ENCODE data around the gene CHD9.
"Not testable (repeated sequence)": the region's sequence is repeated elsewhere in the genome, so short reads cannot be mapped to it uniquely, and the experiment has no call there.

The CHD9 gene

DNA sequence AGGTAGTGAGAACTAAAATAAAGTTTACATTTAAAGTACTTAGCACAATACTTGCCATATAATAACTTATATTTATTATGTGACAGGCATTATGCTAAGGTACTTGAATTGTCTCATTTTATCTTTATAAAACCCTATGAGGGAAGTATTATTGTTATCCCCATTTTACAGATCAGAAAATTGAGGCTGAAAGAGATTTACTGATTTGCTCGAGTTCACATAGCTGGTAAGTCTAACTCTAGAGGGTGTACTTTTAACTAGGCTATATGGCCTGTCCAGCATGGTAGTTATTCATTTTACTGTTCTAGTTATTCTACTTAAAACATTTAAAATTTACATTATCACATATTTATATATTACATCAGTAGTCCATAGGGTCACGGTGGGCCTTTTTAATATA lies 266.2 kb downstream of the CHD9 start:
- no peak for DNase-seq (ENCODE audit: extremely low read depth, insufficient read length)
- TF ChIP-seq, protein P1, sequence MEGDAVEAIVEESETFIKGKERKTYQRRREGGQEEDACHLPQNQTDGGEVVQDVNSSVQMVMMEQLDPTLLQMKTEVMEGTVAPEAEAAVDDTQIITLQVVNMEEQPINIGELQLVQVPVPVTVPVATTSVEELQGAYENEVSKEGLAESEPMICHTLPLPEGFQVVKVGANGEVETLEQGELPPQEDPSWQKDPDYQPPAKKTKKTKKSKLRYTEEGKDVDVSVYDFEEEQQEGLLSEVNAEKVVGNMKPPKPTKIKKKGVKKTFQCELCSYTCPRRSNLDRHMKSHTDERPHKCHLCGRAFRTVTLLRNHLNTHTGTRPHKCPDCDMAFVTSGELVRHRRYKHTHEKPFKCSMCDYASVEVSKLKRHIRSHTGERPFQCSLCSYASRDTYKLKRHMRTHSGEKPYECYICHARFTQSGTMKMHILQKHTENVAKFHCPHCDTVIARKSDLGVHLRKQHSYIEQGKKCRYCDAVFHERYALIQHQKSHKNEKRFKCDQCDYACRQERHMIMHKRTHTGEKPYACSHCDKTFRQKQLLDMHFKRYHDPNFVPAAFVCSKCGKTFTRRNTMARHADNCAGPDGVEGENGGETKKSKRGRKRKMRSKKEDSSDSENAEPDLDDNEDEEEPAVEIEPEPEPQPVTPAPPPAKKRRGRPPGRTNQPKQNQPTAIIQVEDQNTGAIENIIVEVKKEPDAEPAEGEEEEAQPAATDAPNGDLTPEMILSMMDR (IDR thresholded peaks at IDR 0.05; ENCODE audit: insufficient read depth, low read length, poor library complexity, severe bottlenecking), result no peak
- Histone ChIP-seq H3K27me3 (replicated peaks; ENCODE audit: control insufficient read depth, insufficient read depth, low read length) (no peaks in the 10 kb centered on the region), H3K36me3 (ENCODE audit: control insufficient read depth, insufficient read depth, low read length) (peaks cover 4% of the 10 kb centered on the region), H3K4me3 (replicated peaks; ENCODE audit: low read depth, low read length) (no peak overlapping the region)

- TF ChIP-seq, protein P1 (IDR thresholded peaks at IDR 0.05; ENCODE audit: insufficient read depth, low read length, poor library complexity, severe bottlenecking), result no peak
- H3K27me3 ChIP-seq (replicated peaks; ENCODE audit: control insufficient read depth, insufficient read depth, low read length), result no peaks in the 10 kb centered on the region
- no peak for DNase-seq (ENCODE audit: extremely low read depth, insufficient read length)
- H3K4me3 ChIP-seq (replicated peaks; ENCODE audit: low read depth, low read length), result no peak overlapping the region
- H3K36me3 ChIP-seq (ENCODE audit: control insufficient read depth, insufficient read depth, low read length), result peaks cover 2% of the 10 kb centered on the region
These were observed 269.1 kb downstream of the CHD9 start for GRCh38 chr16:53323924-53324323.

- H3K27me3 ChIP-seq (replicated peaks; ENCODE audit: control insufficient read depth, insufficient read depth, low read length); DNase-seq (ENCODE audit: extremely low read depth, insufficient read length); H3K36me3 ChIP-seq (ENCODE audit: control insufficient read depth, insufficient read depth, low read length); H3K4me3 ChIP-seq (replicated peaks; ENCODE audit: low read depth, low read length): not testable (repeated sequence)
These were observed 276.2 kb downstream of the CHD9 start for GRCh38 chr16:53330991-53331390.

GRCh38 chr16:53334581-53334980 lies 279.8 kb downstream of the CHD9 start:
- Histone ChIP-seq H3K4me3 (replicated peaks; ENCODE audit: low read depth, low read length) (no peak overlapping the region), H3K27me3 (replicated peaks; ENCODE audit: control insufficient read depth, insufficient read depth, low read length) (no peaks in the 10 kb centered on the region), H3K36me3 (ENCODE audit: control insufficient read depth, insufficient read depth, low read length) (no peaks in the 10 kb centered on the region)
- TF ChIP-seq, protein P1 (IDR thresholded peaks at IDR 0.05; ENCODE audit: insufficient read depth, low read length, poor library complexity, severe bottlenecking), result no peak
- no peak for DNase-seq (ENCODE audit: extremely low read depth, insufficient read length)

DNA sequence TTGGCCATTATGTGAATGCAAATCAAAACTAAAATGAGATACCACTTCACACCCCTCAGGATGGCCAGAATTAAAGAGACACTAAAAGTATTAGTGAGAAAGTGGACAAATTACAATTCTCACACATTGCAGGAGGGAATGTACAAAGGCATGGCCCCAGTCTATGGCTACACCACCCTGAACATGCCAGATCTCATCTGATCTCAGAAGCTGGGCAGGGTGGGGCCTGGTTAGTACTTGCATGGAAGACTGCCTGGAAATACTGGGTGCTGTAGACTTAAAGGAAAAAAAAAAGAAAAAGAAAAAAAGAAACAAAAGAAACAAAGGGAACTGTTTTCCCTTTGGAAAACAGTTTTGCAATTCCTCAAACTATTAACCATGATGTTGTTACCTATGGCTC lies 282.5 kb downstream of the CHD9 start:
- TF ChIP-seq, protein P1 (IDR thresholded peaks at IDR 0.05; ENCODE audit: insufficient read depth, low read length, poor library complexity, severe bottlenecking), result no peak
- DNase-seq (ENCODE audit: extremely low read depth, insufficient read length), result no peak
- H3K36me3 ChIP-seq (ENCODE audit: control insufficient read depth, insufficient read depth, low read length), result no peaks in the 10 kb centered on the region
- H3K27me3 ChIP-seq (replicated peaks; ENCODE audit: control insufficient read depth, insufficient read depth, low read length), result no peaks in the 10 kb centered on the region
- no peak overlapping the region for H3K4me3 ChIP-seq (replicated peaks; ENCODE audit: low read depth, low read length)

DNA sequence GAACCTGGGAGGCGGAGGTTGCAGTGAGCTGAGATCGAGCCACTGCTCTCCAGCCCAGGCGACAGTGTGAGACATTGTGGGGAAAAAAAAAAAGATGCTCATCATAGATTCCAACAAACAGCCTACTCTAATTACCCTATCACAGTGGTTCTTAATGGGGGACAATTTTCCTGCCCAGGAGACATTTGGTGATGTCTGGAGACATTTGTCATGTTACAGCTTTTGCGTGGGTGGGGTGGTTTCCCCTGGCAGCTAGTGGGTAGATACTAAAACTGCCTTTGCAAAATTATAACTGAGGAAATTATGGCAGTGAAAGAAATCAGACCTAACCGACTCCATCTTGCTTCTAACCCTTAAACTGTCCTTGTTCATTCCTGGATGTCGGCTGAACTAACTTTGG lies 287.0 kb downstream of the CHD9 start:
- Histone ChIP-seq H3K4me3 (replicated peaks; ENCODE audit: low read depth, low read length) (no peak overlapping the region), H3K36me3 (ENCODE audit: control insufficient read depth, insufficient read depth, low read length) (no peaks in the 10 kb centered on the region), H3K27me3 (replicated peaks; ENCODE audit: control insufficient read depth, insufficient read depth, low read length) (no peaks in the 10 kb centered on the region)
- TF ChIP-seq, protein P1 (IDR thresholded peaks at IDR 0.05; ENCODE audit: insufficient read depth, low read length, poor library complexity, severe bottlenecking), result no peak
- DNase-seq (ENCODE audit: extremely low read depth, insufficient read length), result no peak

Data from GM06990 (cell line).